Activated T-cell treated with anti-CD3 and anti-CD28 coated beads, Interleukin-2, amount 50 U/mL, for 4 hours (primary cell): ENCODE data around the gene COX6B1. TPM values are rescaled to one million over a fixed set of nuclear protein-coding genes. Genes with fewer than 3 reads are reported as not detected.

Experiments
- ATAC-seq, 2 donors: fragments of 200-7000 bp; cut with Tn5 transposase; one replicate each; pipeline ENCODE4 v1.10.0; 2021
- DNase-seq: peaks from one replicate; pipeline ENCODE4 v3.0.0-alpha.2; 2020
- H3K27me3 Mint-ChIP-seq: one replicate; pipeline ENCODE4 v1.8.0; 2021; ENCODE audit warnings: low read depth, mixed read lengths
- H3K36me3 Mint-ChIP-seq: one replicate; pipeline ENCODE4 v1.8.0; 2022; ENCODE audit warnings: mixed read lengths; ENCODE audit not compliant: insufficient read depth
- H3K4me1 Mint-ChIP-seq: one replicate; pipeline ENCODE4 v1.8.0; 2021; ENCODE audit warnings: low read depth, mixed read lengths
- H3K4me3 Mint-ChIP-seq: one replicate; pipeline ENCODE4 v1.8.0; 2021; ENCODE audit warnings: mild to moderate bottlenecking, moderate library complexity, mixed read lengths
- H3K9me3 Mint-ChIP-seq: one replicate; pipeline ENCODE4 v1.8.0; 2021; ENCODE audit warnings: mixed read lengths
- total RNA-seq, 3 donors: library from RNA; stranded (reverse); gene quantifications; one replicate each; pipeline ENCODE4 v1.2.1, GENCODE V29; 2021

Gene COX6B1
- total RNA-seq, 3 donors from 2014 or later = 462 to 480 (median 465) TPM

GRCh38 chr19:35621708-35622107 lies 26.4 kb upstream of the COX6B1 start:
- DNase-seq = no peak
- Mint-ChIP-seq H3K4me3 (no peak overlapping the region), H3K27me3 (no peaks in the 10 kb centered on the region), H3K9me3 (no peaks in the 10 kb centered on the region), H3K4me1 (no peaks in the 10 kb centered on the region), H3K36me3 (peaks cover 8% of the 10 kb centered on the region)
- no peak for ATAC-seq

DNA sequence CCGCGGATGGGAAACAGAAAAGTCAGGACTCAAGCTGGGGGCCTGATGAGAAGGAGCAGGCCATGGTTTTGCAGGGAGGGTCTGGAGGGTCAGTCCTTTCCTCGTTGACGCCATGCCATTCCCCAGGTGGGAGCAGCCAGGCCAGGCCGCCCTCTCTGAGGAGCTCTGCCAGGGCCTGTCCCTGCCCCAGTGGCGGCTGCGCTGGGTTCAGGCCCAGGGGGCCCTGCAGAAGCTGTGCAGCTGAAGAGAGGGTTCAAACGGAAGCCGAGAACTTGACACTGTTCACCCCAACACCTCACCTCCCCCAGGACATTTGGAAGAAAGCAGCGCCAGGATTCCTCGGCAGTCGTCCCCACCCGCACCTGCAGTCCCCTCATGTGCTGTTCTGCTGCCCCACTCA lies 25.4 kb upstream of the COX6B1 start:
- no peaks in the 10 kb centered on the region for H3K4me1 Mint-ChIP-seq
- H3K4me3 Mint-ChIP-seq = no peak overlapping the region
- peaks cover 8% of the 10 kb centered on the region for H3K36me3 Mint-ChIP-seq
- ATAC-seq (no peak), DNase-seq (no peak)
- H3K9me3 Mint-ChIP-seq = no peaks in the 10 kb centered on the region
- H3K27me3 Mint-ChIP-seq = no peaks in the 10 kb centered on the region

DNA sequence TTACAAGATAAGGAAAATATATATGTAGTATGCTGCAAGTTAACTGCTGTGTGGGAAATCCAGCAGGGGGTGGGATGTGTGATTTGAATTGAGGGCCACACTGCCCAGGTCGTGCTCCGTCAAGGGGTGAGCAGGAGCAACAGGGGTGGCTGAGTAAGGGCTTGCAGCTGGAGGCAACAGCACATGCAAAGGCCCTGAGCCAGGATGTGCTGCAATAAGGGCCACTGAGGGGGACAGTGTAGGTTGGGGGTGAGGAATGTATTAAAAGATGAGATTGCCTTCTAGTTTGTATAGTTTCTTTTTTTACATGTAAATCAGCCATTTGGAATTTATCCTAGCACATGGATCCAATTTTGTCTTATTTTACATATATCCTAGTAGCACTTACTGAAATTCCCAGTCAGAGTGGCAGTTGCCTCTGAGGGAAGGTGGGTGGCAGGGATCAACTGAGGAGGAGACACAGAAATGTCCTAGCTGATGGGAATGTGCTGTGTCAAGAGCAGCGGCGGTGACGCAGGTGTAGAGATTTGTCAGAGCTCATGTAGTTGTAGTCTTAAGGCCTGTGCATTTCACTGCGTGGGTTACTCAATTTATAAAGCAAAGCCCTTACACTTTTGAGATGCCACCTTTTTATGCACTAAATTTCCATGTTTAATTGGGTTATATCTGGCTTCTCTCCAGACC lies 24.7 kb upstream of the COX6B1 start:
- Mint-ChIP-seq H3K9me3 (no peaks in the 10 kb centered on the region), H3K4me1 (peaks cover 4% of the 10 kb centered on the region), H3K27me3 (no peaks in the 10 kb centered on the region), H3K4me3 (no peak overlapping the region), H3K36me3 (peaks cover 8% of the 10 kb centered on the region)
- ATAC-seq (no peak), DNase-seq (no peak)

DNA sequence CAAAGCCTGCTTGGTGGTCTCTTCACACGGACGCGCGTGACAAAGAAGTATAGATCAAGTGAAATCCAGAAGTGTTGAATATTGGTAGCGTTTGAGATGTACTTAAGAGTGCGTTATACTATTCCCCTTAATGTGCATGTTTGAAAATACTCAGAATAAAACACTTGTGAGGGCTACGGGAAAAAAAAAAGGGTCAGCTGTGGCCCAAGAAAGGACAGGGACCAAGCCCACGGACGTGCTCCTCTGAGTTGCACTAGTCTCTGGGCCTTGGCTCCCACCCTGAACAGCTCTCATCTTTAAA lies 19.9 kb upstream of the COX6B1 start:
- Mint-ChIP-seq H3K4me1 (peaks cover 15% of the 10 kb centered on the region), H3K9me3 (no peaks in the 10 kb centered on the region), H3K36me3 (peaks cover 17% of the 10 kb centered on the region), H3K4me3 (peak overlapping the region; percentile 100), H3K27me3 (no peaks in the 10 kb centered on the region)
- no peak for DNase-seq
- no peak for ATAC-seq

DNA sequence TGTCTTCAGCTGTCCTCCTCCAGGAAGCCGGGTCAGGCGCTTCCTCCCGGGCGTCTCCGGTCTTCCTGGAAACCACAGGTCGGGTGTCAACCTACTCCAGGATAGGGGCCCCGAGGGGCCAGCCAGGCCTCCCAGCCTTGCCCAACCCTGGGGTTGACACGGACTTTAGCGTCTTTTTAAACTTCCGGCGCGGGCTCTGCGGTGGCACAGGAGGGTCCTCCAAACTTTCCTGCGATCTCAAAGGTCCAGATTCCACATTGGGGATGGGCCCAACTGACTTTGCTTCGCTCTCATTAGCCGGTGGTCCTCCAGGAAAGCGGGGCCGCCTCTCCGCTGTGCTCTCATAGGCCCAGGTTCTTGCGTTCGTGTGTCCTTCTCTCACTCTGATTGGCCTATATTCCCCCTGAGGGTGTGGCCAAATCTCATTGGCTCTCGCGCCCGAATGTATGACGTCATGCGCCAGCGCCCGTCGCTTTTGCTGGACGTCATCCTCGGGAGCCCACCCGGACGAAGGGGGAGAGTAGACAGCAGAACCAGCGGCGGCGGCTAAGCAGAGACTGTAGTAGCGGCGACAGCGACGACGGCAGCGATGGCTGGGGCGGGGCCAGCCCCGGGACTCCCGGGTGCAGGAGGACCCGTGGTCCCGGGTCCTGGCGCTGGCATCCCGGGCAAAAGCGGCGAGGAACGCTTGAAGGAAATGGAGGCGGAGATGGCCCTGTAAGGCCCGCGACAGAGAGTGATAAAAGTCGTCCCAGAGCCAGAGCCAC lies 19.4 kb upstream of the COX6B1 start, which contains the start of gene RBM42:
RBM42 (plus strand) TSS at position 472 of the 767 bp plus-strand sequence; CDS start at position 590, 118 bp downstream.
- peak within 1 kb of the TSS; percentile 100 for H3K4me3 Mint-ChIP-seq
- H3K36me3 Mint-ChIP-seq = peaks cover 17% of the 10 kb centered on the region
- ATAC-seq (peak; percentile 100), DNase-seq (peak; percentile 97)
- no peaks in the 10 kb centered on the region for H3K9me3 Mint-ChIP-seq
- peaks cover 15% of the 10 kb centered on the region for H3K4me1 Mint-ChIP-seq
- H3K27me3 Mint-ChIP-seq = no peaks in the 10 kb centered on the region

GRCh38 chr19:35629332-35629633 lies 18.8 kb upstream of the COX6B1 start:
- peaks cover 17% of the 10 kb centered on the region for H3K36me3 Mint-ChIP-seq
- no peaks in the 10 kb centered on the region for H3K9me3 Mint-ChIP-seq
- peak overlapping the region; percentile 100 for H3K4me3 Mint-ChIP-seq
- DNase-seq = no peak
- H3K27me3 Mint-ChIP-seq = no peaks in the 10 kb centered on the region
- no peak for ATAC-seq
- peaks cover 15% of the 10 kb centered on the region for H3K4me1 Mint-ChIP-seq

- no peak for DNase-seq
- no peaks in the 10 kb centered on the region for H3K9me3 Mint-ChIP-seq
- no peak overlapping the region for H3K4me3 Mint-ChIP-seq
- no peaks in the 10 kb centered on the region for H3K27me3 Mint-ChIP-seq
- no peak for ATAC-seq
- peaks cover 33% of the 10 kb centered on the region for H3K36me3 Mint-ChIP-seq
- peaks cover 7% of the 10 kb centered on the region for H3K4me1 Mint-ChIP-seq
Observed at GRCh38 chr19:35633727-35634440, 14.2 kb upstream of the COX6B1 start.

GRCh38 chr19:35636651-35637050 lies 11.5 kb upstream of the COX6B1 start:
- no peak for ATAC-seq
- H3K36me3 Mint-ChIP-seq = peaks cover 25% of the 10 kb centered on the region
- H3K27me3 Mint-ChIP-seq = no peaks in the 10 kb centered on the region
- peaks cover 6% of the 10 kb centered on the region for H3K4me1 Mint-ChIP-seq
- no peak overlapping the region for H3K4me3 Mint-ChIP-seq
- no peaks in the 10 kb centered on the region for H3K9me3 Mint-ChIP-seq
- DNase-seq = no peak

DNA sequence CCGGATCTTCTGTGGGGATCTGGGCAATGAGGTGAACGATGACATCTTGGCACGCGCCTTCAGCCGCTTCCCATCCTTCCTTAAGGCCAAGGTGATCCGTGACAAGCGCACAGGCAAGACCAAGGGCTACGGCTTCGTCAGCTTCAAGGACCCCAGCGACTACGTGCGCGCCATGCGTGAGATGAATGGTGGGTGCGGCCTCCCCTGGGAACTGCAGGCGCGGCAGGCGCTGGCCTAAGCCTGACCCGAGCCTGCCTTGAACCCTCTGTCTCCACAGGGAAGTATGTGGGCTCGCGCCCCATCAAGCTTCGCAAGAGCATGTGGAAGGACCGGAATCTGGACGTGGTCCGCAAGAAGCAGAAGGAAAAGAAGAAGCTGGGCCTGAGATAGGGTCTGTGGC lies 11.0 kb upstream of the COX6B1 start:
- H3K4me1 Mint-ChIP-seq = peaks cover 8% of the 10 kb centered on the region
- H3K9me3 Mint-ChIP-seq = no peaks in the 10 kb centered on the region
- no peak overlapping the region for H3K4me3 Mint-ChIP-seq
- H3K27me3 Mint-ChIP-seq = no peaks in the 10 kb centered on the region
- peaks cover 20% of the 10 kb centered on the region for H3K36me3 Mint-ChIP-seq
- DNase-seq = no peak
- ATAC-seq = no peak

- H3K9me3 Mint-ChIP-seq = no peaks in the 10 kb centered on the region
- H3K4me3 Mint-ChIP-seq = no peak overlapping the region
- no peak for ATAC-seq
- DNase-seq = no peak
- H3K4me1 Mint-ChIP-seq = peaks cover 10% of the 10 kb centered on the region
- no peaks in the 10 kb centered on the region for H3K27me3 Mint-ChIP-seq
- H3K36me3 Mint-ChIP-seq = peaks cover 16% of the 10 kb centered on the region
Observed at GRCh38 chr19:35639321-35639639, 8.8 kb upstream of the COX6B1 start.

DNA sequence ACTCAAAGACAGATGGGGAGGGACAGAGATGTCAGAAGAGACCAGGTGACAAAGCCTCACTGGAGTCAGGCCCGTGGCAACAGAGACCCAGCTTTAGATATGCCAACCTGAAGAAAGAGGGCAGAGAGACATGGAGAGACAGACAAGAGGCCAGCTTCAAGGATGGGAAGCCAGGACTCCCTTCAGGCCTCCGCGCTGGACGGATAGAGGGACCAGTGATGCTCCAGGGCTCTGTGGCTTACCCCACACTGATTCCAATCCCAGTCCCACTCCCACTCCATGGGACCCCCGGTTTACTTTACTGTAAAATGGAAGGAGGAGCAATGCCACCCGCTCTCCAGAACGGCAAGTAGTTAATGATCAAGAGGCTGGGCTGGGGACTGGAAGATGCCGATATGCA lies 8.3 kb upstream of the COX6B1 start:
- ATAC-seq (no peak), DNase-seq (no peak)
- Mint-ChIP-seq H3K9me3 (no peaks in the 10 kb centered on the region), H3K36me3 (peaks cover 16% of the 10 kb centered on the region), H3K4me1 (peaks cover 16% of the 10 kb centered on the region), H3K27me3 (no peaks in the 10 kb centered on the region), H3K4me3 (no peak overlapping the region)

- Mint-ChIP-seq H3K9me3 (no peaks in the 10 kb centered on the region), H3K36me3 (peaks cover 9% of the 10 kb centered on the region), H3K4me3 (peak within 1 kb of the TSS; percentile 38), H3K4me1 (peaks cover 23% of the 10 kb centered on the region), H3K27me3 (no peaks in the 10 kb centered on the region)
- DNase-seq = peak; percentile 47
- no peak for ATAC-seq
Observed at GRCh38 chr19:35641515-35642151, 6.5 kb upstream of the COX6B1 start, which contains the start of gene ETV2. Gene ETV2 (plus strand): TSS chr19:35641745. CDS start chr19:35642461, 716 bp downstream.

GRCh38 chr19:35642312-35642711 lies 5.8 kb upstream of the COX6B1 start:
- H3K4me3 Mint-ChIP-seq = peak overlapping the region; percentile 37
- ATAC-seq (no peak), DNase-seq (no peak)
- no peaks in the 10 kb centered on the region for H3K27me3 Mint-ChIP-seq
- peaks cover 3% of the 10 kb centered on the region for H3K36me3 Mint-ChIP-seq
- H3K9me3 Mint-ChIP-seq = no peaks in the 10 kb centered on the region
- H3K4me1 Mint-ChIP-seq = peaks cover 24% of the 10 kb centered on the region

GRCh38 chr19:35642798-35643254 lies 5.3 kb upstream of the COX6B1 start:
- H3K27me3 Mint-ChIP-seq = no peaks in the 10 kb centered on the region
- no peaks in the 10 kb centered on the region for H3K9me3 Mint-ChIP-seq
- H3K36me3 Mint-ChIP-seq = peaks cover under 1% of the 10 kb centered on the region
- no peak for ATAC-seq
- no peak for DNase-seq
- peaks cover 24% of the 10 kb centered on the region for H3K4me1 Mint-ChIP-seq
- H3K4me3 Mint-ChIP-seq = peak overlapping the region; percentile 79
